Astrocyte of the spinal cord (primary cell): ENCODE data around the gene UHMK1.
"Not testable (repeated sequence)": the region's sequence is repeated elsewhere in the genome, so short reads cannot be mapped to it uniquely, and the experiment has no call there.

Source experiments
- DNase-seq: peaks from one replicate; pipeline ENCODE4 v3.0.0; 2011; ENCODE audit warnings: low read depth, low spot score
- H3K4me3 ChIP-seq: 2 replicates; pipeline ENCODE4 v1.5.1; 2011; ENCODE audit warnings: low read depth, mild to moderate bottlenecking, low read length, moderate library complexity
- CTCF ChIP-seq: IDR thresholded peaks from 2 replicates; pipeline ENCODE4 v1.5.1; 2012; ENCODE audit warnings: low read depth, mild to moderate bottlenecking, low read length, inconsistent platforms
- in situ Hi-C: cut with HindIII; loops from 2 replicates; pipeline ENCODE4 v1.10.0; 2017; ENCODE audit warnings: low sequenced_read_pairs

The UHMK1 gene

GRCh38 chr1:162497723-162498495 lies at the start of gene UHMK1:
TSS of gene UHMK1 (plus strand) at chr1:162497818. CDS start at chr1:162498001, 183 bp downstream.
- no peak for TF ChIP-seq CTCF
- in situ Hi-C loops = no loop called here
- H3K4me3 ChIP-seq = peak within 1 kb of the TSS; percentile 86
- peak; percentile 94 for DNase-seq

- H3K4me3 ChIP-seq, in situ Hi-C loops, DNase-seq: not testable (repeated sequence)
These were observed 43.3 kb upstream of the UHMK1 start for GRCh38 chr1:162454361-162454760.

- TF ChIP-seq CTCF = no peak
- in situ Hi-C loops = no loop called here
- DNase-seq = no peak
- H3K4me3 ChIP-seq = no peak overlapping the region
These were observed 41.3 kb upstream of the UHMK1 start for GRCh38 chr1:162456323-162456722.

GRCh38 chr1:162458236-162458635 lies 39.4 kb upstream of the UHMK1 start:
- in situ Hi-C loops = no loop called here
- no peak for TF ChIP-seq CTCF
- no peak overlapping the region for H3K4me3 ChIP-seq
- no peak for DNase-seq

GRCh38 chr1:162462425-162462824 lies 35.2 kb upstream of the UHMK1 start:
- H3K4me3 ChIP-seq, DNase-seq, in situ Hi-C loops: not testable (repeated sequence)

- TF ChIP-seq CTCF = no peak
- DNase-seq = no peak
- H3K4me3 ChIP-seq = no peak overlapping the region
- in situ Hi-C loops = no loop called here
These were observed 34.6 kb upstream of the UHMK1 start for GRCh38 chr1:162463021-162463420.

GRCh38 chr1:162466797-162467196 lies 30.8 kb upstream of the UHMK1 start:
- in situ Hi-C loops = no loop called here
- no peak overlapping the region for H3K4me3 ChIP-seq
- TF ChIP-seq CTCF = no peak
- no peak for DNase-seq
